Epithelial cell of proximal tubule (primary cell): ENCODE data around the gene LCP1. TPM values are rescaled to one million over a fixed set of nuclear protein-coding genes. Genes with fewer than 3 reads are reported as not detected.

ENCODE experiments used
- DNase-seq: peaks from one replicate; pipeline ENCODE4 v3.0.0-alpha.2; 2011; ENCODE audit warnings: low read depth
- H3K4me3 ChIP-seq: 2 replicates; pipeline ENCODE4 v1.5.1; 2011; ENCODE audit warnings: low read depth, mild to moderate bottlenecking, low read length
- CTCF ChIP-seq: conservative IDR thresholded peaks from 2 replicates; pipeline ENCODE4 v1.5.1; 2012; ENCODE audit warnings: low read depth, mild to moderate bottlenecking, low read length
- total RNA-seq: library from RNA; depleted of rRNA; stranded (reverse); fragments of >200 nt; gene quantifications from 2 replicates; pipeline ENCODE4 v1.2.3, GENCODE V29; 2015

LCP1 gene
- total RNA-seq, 1 donor from 2014 or later = 7.0 TPM

GRCh38 chr13:46079770-46080169 is 102.2 kb downstream of the LCP1 start:
- no peak for DNase-seq
- no peak overlapping the region for H3K4me3 ChIP-seq
- no peak for TF ChIP-seq CTCF

GRCh38 chr13:46077265-46077664 is 104.7 kb downstream of the LCP1 start:
- no peak for TF ChIP-seq CTCF
- H3K4me3 ChIP-seq = no peak overlapping the region
- DNase-seq = no peak

GRCh38 chr13:46076827-46077226 is 105.2 kb downstream of the LCP1 start:
- no peak for TF ChIP-seq CTCF
- no peak overlapping the region for H3K4me3 ChIP-seq
- DNase-seq = no peak

Other genes with a start within 250 kb of the LCP1 start
- 12.7 and 16.9 TPM in 2 replicates for gene ZC3H13, start 129.4 kb downstream of the LCP1 start, total RNA-seq
- not detected in 2 replicates for gene CPB2, start 77.1 kb downstream of the LCP1 start, total RNA-seq
- gene LRRC63, start 29.8 kb upstream of the LCP1 start, total RNA-seq = not detected in 2 replicates
- gene RUBCNL, start 205.1 kb upstream of the LCP1 start, total RNA-seq = 0.29 TPM in 1 of 2 replicates, not detected in the other